ENCODE results near the gene BRD2. TPM values are rescaled to one million over a fixed set of nuclear protein-coding genes. Genes with fewer than 3 reads are reported as not detected.
A peak's percentile ranks its signal among the peaks of the same experiment; 100 is the strongest.

The BRD2 gene
- total and polyA plus RNA-seq, 9 of the 15 experiments (the other 6 are each of a cell fraction or from before 2014, with no cell fraction given): 19.0 to 252 (median 181) TPM

GRCh38 chr6:32969685-32970412 lies 1.5 kb downstream of the BRD2 start:
- Histone ChIP-seq H3K9me1 (ENCODE audit: control insufficient read depth, insufficient read depth, low read length) (peaks cover 4% of the 10 kb centered on the region), H4K20me1 (replicated peaks; ENCODE audit: control insufficient read depth, insufficient read depth, low read length) (peaks cover 28% of the 10 kb centered on the region), H3K36me3 (ENCODE audit: control insufficient read depth, insufficient read depth, low read length) (peaks cover 33% of the 10 kb centered on the region), H3K4me3 (peak overlapping the region; percentile 70), H2AFZ (ENCODE audit: low read depth, low read length) (no peak overlapping the region), H3K9me3 (replicated peaks; ENCODE audit: control insufficient read depth, insufficient read depth, low read depth, low read length) (no peaks in the 10 kb centered on the region), H3K79me2 (ENCODE audit: control insufficient read depth, insufficient read depth, low read length) (peaks cover 84% of the 10 kb centered on the region), H3K27me3 (ENCODE audit: control insufficient read depth in 2 of 2, insufficient read depth in 2 of 2, low read length in 2 of 2) (no peaks in the 10 kb centered on the region), H3K27ac (ENCODE audit: extremely low read depth, low read depth, low read length) (peak overlapping the region; percentile 99), H3K4me2 (ENCODE audit: insufficient read depth, low read length) (peak overlapping the region; percentile 93), H3K9ac (ENCODE audit: insufficient read depth in 1 of 2, low read depth in 2 of 2, low read length in 2 of 2) (peak overlapping the region; percentile 99 to 100), H3K4me1 (replicated peaks in 1 of 2; ENCODE audit: control insufficient read depth in 2 of 2, insufficient read depth in 2 of 2, low read length in 2 of 2) (peaks cover 23 to 24% of the 10 kb centered on the region in 2 experiments)
- intact Hi-C loops (cut with micrococcal nuclease) (loop anchor here (5.0 kb wide), 1 partner anchor 773 kb away; no protein-coding TSS in a partner anchor), in situ Hi-C loops (cut with MboI) (loop anchor here (25.0 kb wide), 1 partner anchor 1433 kb away; the partner anchor contains the start of genes ATP6V1G2, DDX39B, MCCD1 and NFKBIL1)
- BruUV-seq (replicated peaks): no TSS peak
- FAIRE-seq (peak; percentile 88), DNase-seq (ENCODE audit: extremely low read depth in 1 of 4, low spot score in 3 of 4) (peak in 3 of 4 experiments; percentile 40 to 93 (median 67)), ATAC-seq (peak; percentile 13)
- ChIA-PET POLR2A (interaction anchor here (0.7 to 13.4 kb wide), 7 partner anchors 15 to 396 kb away, joined by 3 to 384 read pairs (median 5); partner anchors contain the start of genes HLA-DMA and TAP2), CTCF (ENCODE audit: low intra/inter-chr PET ratio) (no interaction called here)
- whole genome bisulfite sequencing (ENCODE audit: insufficient coverage, low coverage, missing lambda C conversion rate): 1% methylated on average over 19 of the region's 19 CpGs
- TF ChIP-seq ZNF609 (CRISPR knock-in tag; IDR thresholded peaks at IDR 0.05; ENCODE audit: borderline replicate concordance): no peak
- TF ChIP-seq CBX1 (IDR thresholded peaks at IDR 0.05; ENCODE audit: low read depth): 0 out of 2 replicates have a peak, but pooled peaks have one; percentile 2
- 0 out of 2 replicates have a peak, but pooled peaks have one; percentile 9 for TF ChIP-seq PTBP1 (IDR thresholded peaks at IDR 0.05; ENCODE audit: low read depth, low read length)
- TF ChIP-seq CAMTA2 (CRISPR knock-in tag; conservative IDR thresholded peaks at IDR 0.05): peak; percentile 44; the same call in 1 of the 2 replicates
- no peak for TF ChIP-seq SPI1 (IDR thresholded peaks at IDR 0.05; ENCODE audit: borderline replicate concordance, low read depth, low read length)
- TF ChIP-seq CTCFL (IDR thresholded peaks at IDR 0.05; ENCODE audit: borderline replicate concordance, insufficient read depth, low read depth, low read length, poor library complexity, severe bottlenecking): peak; percentile 68
- TF ChIP-seq HBP1 (CRISPR knock-in tag; IDR thresholded peaks at IDR 0.05): no peak; the same call in 1 of the 2 replicates
- TF ChIP-seq CREM (IDR thresholded peaks at IDR 0.05; ENCODE audit: low read depth): 0 out of 2 replicates have a peak, but pooled peaks have one; percentile 17
- no peak for TF ChIP-seq ZNF347 (CRISPR knock-in tag; IDR thresholded peaks at IDR 0.05; ENCODE audit: low read depth)
- TF ChIP-seq EGR1 (conservative IDR thresholded peaks at IDR 0.05): peak; percentile 97
- TF ChIP-seq BHLHE40 (IDR thresholded peaks at IDR 0.05; ENCODE audit: low read length): 0 out of 2 replicates have a peak, but pooled peaks have one; percentile 39
- TF ChIP-seq DPF2 (IDR thresholded peaks at IDR 0.05): peak; percentile 93
- peak; percentile 98 for TF ChIP-seq NFE2L1 (tag; IDR thresholded peaks at IDR 0.05; ENCODE audit: borderline replicate concordance, low read depth)

Measured in K562 (cell line).